GM15510 (cell line): ENCODE measurements around the gene RBMS3.

Source experiments
- POLR2A ChIP-seq: IDR thresholded peaks from 3 replicates; pipeline ENCODE4 v1.6.1; 2011; ENCODE audit warnings: borderline replicate concordance; ENCODE audit not compliant: insufficient read length; ENCODE audit errors: extremely low read depth

The RBMS3 gene

DNA sequence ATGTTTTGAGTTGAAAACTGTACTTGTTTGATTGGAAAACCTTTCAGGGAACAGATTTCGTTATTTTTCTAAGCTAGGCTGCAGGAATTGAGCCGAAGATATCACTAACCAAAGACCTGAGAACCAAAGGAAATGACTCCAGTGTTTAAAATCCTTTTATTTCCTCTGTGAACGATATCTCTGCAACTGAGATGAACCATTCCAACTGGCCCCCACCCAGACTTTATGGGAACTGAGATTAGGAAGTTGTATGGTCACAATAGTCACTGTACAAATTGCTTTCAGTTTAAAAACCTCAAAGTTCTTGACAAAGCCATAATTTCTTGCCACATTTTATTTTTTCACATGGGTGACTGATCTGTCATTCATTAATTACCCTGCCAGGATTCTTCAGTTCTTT, 232.4 kb downstream of the RBMS3 start:
- TF ChIP-seq POLR2A: no peak

DNA sequence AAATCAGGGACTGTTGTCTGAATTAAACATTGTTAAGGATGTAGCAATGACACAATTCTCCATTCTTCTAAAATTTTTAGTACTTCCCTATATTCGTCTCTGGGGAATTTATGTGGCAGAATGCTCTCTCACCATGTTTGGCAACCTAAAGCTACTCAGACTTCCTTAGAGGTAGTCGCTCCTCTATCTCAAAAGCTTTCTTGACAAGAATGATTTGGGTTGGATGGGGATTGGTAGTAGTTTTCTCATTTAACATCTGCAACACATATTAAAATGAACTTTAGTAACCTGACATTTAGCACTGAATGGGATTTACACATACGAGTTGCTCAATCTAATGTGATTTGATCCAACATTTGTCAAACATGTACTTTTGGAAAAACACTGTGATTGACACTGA, 233.3 kb downstream of the RBMS3 start:
- no peak for TF ChIP-seq POLR2A

DNA sequence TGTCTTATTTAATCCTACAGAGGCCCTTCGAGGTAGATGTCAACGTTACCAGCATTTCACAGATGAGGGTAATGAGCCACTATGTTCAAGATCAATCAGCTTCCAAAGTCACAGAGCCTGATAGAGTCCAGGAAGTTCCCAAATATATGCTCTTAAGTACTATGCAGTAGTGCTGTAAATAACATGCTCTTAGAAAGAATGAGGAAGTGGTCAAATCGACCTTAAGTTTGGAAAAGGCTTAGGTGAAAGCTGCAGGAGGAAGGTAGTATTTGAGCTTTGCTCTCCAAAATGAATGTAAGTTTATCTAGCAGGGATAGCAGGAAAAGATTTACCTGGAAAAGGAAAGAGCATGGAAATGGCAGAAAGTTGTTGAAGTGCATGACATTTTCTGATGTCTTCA, 234.0 kb downstream of the RBMS3 start:
- no peak for TF ChIP-seq POLR2A

DNA sequence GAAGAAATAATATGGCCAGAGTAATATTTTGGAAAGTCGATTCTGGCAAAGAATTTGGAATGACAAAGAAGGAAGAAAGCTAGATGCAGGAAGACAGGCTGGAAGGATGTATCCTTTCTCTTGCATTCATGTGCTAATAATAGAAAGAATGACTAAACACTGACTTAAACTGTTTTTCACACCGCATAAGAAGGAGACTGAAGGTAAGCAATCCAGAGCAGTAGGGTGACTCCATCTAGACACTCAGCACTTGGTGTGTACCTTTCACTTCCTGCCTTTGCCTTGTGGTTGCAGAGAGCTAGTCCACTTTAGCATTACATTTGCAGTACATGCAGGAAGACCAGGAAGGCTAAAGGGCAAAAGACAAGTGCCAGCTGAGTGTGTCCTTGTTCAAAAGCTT, 234.6 kb downstream of the RBMS3 start:
- no peak for TF ChIP-seq POLR2A

DNA sequence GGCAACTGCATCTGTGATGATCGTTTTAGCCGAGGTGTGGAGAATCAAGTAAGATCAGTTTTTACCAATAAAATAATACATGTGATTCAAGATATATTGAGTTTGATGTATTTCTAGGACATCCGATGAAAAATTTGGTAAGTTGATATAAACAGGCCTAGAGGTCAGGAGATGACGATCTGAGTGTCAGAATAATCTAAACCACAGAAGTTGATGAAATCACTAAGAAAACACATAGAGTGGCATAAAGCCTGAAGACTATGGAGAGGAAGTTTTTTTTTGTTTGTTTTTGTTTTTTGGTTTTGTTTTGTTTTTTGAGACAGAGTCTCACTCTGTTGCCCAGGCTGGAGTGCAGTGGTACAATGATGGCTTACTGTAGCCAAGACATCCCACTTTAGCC, 235.3 kb downstream of the RBMS3 start:
- TF ChIP-seq POLR2A: no peak

DNA sequence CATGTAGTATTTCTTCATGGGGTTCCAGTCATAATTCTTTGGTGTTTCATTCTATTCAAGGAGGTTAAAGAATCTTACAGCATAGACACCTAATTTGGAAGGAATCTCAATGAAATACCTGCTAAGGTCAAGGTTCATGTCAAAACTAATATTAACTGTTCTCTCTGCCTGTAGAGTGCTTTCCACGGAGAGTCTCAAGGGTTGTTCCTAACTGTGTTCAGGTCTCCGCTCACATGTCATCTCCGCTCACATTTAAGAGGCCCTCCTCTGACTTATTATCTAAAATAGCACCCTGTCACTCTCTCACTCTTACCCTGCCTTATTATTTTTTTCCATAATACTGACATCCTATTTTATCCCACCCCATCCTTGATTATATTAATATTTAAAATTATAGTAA, 239.9 kb downstream of the RBMS3 start:
- TF ChIP-seq POLR2A: no peak

DNA sequence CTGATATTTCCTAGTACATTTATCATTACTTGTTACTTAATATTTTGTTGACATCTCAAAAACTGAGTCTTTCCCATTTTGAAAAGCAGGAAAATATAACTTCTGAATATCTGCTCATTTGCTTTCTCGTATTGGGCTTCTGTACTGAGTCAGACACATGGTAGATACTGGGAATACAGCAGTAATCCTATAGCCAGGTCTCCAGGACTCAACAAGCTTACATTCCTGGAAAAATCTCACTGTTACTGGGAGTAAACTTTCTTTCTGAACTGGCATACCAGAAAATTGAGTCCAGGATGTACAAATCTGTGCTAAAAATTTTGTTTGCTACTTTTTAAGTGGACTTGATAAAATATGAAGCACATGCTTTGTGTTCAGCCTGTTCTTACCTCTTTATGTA, 240.4 kb downstream of the RBMS3 start:
- TF ChIP-seq POLR2A: no peak

DNA sequence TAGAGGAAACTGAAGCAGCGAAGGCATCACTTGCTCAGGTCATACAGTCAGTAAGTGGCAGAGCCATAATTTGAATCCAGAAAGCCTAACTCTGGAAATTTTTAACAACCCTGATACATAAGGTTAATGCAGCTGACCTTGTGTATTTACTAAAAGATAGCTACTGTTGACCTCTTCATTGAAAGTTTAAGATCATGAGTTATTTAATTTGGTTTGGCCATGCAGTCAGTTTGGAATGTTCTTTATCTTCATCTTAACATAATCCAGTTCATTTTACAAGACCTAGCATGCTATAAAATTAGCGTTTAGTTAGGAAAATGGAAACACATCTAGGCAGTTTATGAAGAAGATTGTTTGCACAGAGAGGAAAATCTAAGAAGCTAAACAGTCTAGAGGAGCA, 240.9 kb downstream of the RBMS3 start:
- no peak for TF ChIP-seq POLR2A

DNA sequence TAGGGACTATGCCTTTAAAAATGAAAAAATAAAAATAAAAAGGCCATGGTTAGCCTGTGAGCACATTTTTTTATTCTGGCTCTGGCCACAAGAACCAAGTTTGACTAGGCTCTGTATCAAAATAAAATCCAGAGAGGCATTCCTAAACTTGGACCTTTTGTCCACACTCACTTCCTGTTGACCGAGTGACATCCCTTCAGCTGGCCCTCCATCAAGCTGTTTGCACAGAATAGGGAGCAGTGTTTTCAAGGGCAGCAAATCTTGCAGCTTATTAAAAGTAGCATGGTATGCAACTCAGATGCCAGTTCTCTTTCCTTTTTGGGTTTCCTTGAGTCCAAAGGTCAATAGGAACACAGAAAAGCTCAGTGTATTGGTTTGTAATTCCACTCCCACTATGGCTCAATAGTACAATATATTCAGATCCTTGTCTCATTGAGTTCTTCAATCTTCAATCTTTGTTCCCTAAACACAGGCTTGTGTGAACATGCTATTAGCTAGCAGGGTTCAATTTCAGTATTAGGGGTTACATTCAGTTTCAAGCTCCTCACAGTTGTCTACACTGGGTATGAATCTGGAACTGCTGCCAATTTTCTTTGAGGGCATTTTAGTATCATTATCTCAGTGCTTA, 244.5 kb downstream of the RBMS3 start:
- TF ChIP-seq POLR2A: no peak

DNA sequence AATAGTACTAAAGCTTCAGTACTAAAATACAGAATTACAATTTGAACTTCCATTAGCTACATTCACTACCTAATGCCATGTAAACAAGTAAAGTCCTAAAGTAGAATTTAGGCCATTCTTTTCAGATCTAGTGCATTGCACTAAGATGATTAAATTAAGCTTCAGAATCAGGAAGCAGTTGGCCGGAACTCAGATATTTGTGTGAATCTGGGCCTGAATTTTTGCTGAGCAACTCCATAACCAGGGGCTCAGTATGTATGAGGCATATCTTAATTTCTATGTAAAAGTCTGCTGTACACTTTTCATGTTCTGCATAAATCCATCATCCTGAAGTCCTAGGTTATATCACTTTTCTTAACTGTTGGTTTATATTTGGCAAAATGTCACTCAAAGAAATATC, 246.4 kb downstream of the RBMS3 start:
- no peak for TF ChIP-seq POLR2A

DNA sequence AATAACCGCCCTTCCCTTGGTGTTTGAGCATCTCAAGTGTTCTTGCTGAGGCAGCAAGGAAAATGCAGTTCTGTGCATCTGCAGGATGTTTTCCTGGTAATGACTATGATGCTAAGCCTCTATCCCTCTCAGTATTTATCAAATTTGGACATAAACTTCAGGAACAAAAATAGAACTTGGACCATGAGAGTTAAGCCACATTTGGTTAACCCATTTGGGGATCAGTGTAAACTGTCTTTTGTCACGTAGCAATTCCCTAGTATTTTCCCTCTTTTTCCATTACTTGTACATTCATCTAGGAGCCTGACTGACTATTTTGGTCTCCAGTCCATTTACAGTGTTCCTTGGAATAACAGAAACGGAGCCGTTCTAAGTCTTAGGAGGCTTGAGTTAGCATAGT, 250.8 kb downstream of the RBMS3 start:
- no peak for TF ChIP-seq POLR2A

DNA sequence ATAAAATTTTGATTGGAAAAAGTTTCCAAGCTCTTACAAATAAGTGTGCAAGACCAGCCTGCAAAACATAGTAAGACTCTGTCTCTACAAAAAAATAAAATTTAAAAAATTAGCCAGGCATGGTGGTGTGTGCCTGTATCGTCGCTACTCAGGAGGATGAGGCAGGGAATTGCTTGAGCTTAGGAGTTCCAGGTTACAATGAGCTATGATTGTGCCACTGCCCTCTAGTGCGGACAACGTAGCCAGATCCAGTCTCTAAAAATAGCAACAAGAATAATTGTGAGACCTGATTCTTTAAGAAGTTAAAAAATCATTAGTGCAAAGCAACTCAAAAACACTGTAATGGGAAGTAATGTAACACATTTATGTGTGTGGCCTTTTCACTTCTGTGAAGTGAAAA, 251.6 kb downstream of the RBMS3 start:
- TF ChIP-seq POLR2A: no peak

DNA sequence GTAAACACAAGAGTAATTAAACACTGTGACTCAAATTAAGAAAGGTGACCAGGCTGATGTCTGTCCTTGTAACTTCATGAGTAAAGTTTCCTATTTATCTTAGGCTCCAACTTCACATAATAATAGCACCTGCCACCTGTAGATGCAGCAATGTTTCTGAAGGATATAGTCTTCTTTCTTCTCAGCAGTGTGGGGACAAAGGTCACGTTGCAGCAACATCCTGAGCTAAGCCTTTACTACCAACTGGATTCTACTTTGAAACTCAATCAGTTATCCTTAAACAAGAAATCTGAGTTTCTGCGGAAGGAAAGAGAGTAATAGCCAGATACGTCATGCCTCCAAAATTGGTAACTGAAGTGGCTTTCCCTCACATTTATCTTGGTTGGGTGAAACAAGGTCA, 253.1 kb downstream of the RBMS3 start:
- no peak for TF ChIP-seq POLR2A

DNA sequence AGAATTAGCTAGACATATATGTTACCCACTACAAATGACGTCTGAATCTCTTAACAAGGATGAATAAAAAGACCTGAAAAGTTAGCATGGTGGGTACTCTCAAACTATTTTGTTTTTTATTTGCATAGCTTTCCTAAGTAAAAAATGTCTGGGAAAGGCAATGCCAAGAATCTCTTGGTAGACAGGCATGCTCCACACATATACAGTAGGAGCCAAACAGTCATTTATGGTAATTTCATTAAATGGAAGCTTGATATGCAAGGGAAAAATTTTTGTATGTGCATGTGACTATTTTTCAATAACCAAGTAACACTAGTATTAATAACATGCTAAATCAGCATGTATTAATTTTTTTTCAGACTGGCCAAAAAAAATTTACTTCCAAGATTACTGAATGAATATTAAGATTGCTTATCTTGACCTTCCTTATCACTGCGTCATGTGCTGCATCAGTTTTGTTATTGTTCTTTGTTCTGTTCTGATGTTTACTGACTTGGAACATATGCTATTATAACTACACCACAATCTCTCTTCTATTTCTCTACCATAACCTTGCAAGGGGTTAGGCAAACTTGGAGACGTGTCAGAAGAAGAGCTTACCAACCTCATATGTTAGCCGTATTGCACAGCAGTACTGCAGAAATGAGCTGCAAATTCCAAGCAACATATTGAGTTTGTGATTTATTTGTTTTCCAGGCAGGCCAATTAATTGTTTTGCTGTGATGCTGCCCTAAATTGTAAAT, 255.3 kb downstream of the RBMS3 start:
- no peak for TF ChIP-seq POLR2A

DNA sequence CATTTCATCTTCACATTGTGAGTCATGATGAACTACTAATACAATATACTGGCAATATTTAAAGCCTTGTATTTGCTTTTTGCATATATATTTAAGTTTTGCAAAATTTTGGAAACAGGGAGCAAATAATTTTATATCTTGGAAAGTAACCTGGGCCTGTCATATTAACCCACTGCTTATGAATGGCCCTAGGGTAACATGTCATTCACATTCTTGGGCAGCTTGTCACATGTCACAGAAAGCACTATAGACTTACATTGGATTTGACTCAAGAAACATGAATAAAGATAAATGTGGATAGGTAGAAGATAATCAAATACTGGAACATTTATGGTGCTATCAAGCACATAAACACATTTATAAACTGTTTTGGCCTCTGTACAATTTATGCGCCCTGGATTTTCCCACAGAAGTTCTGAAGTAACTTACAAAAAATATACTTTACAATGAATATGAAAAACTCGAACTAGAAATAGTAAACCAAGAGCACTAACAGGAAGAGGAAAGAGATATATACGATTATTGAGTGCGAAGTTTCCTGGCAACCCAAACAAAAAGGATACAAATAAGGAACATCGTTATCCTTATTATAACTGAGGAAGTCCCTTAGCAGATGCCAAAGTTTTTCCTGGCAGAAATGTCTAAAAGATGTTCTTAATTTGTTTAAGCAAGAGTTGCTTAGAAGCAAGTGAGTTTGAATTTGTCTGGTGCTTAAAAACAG, 257.2 kb downstream of the RBMS3 start:
- no peak for TF ChIP-seq POLR2A

DNA sequence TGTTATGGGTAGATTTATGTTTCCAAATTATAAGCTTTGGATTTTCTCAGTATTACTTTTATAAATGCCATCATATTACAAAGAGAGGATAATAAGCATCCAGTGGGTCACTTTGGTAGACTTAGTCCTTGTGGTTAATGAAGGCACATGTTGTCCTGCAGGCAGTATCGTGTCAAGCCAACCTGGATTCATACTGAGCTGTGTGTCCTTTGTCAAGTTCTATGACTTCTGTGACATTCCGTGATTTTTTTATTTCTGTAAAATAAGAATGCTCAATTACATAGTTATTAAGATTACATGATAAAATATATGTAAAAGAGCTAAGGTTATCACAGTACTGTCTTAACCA, 257.7 kb downstream of the RBMS3 start:
- TF ChIP-seq POLR2A: no peak
